HepG2 (cell line): Measurements from ENCODE around the gene ZBED6. TPM values are rescaled to one million over a fixed set of nuclear protein-coding genes. Genes with fewer than 3 reads are reported as not detected.

Experiments
- ATAC-seq: fragments of 200-7000 bp; cut with Tn5 transposase; 3 replicates; pipeline ENCODE4 v1.9.1; 2020; ENCODE audit warnings: mild to moderate bottlenecking, moderate library complexity
- Bru-seq: library from RNA; stranded (reverse); fragments of 400-500 nt; gene quantifications from one replicate; lab custom pipeline; 2021; lab: Mats Ljungman, UMichigan
- BruChase-seq, 2 experiments: library from RNA; stranded (reverse); fragments of 400-500 nt; gene quantifications; one replicate each; lab custom pipeline; 2021; lab: Mats Ljungman, UMichigan
- BruUV-seq: library from RNA; stranded (reverse); fragments of 400-500 nt; replicated peaks from 2 replicates; lab custom pipeline; 2021; lab: Mats Ljungman, UMichigan
- CTCF ChIA-PET: fragments of 300-600 bp; formaldehyde crosslinking; extraction: SDS; loops from one replicate; lab custom pipeline; 2021; ENCODE audit warnings: low total read pairs, inconsistent platforms, low intra/inter-chr PET ratio; lab: Yijun Ruan, JAX
- POLR2A ChIA-PET: fragments of 350-600 bp; sonication (Branson Sonifier 250); formaldehyde crosslinking; loops from one replicate; lab custom pipeline; 2020; ENCODE audit warnings: antibody characterized with exemption, inconsistent platforms; lab: Yijun Ruan, JAX
- DNase-seq: peaks from one replicate; pipeline ENCODE4 v3.0.0-alpha.2; 2015; ENCODE audit warnings: low spot score
- FAIRE-seq: peaks from 3 replicates; lab custom pipeline; 2011; peaks lifted over from hg19 to GRCh38; lab: Jason Lieb, UNC
- H2AFZ ChIP-seq: one replicate; pipeline ENCODE4 v1.6.1; 2011; ENCODE audit warnings: low read length, inconsistent platforms
- H3K27ac ChIP-seq: fragments of 300-600 bp; 3 replicates; pipeline ENCODE4 v1.8.0; 2011; ENCODE audit warnings: mixed run types, mild to moderate bottlenecking, mixed read lengths, low read length, inconsistent platforms; ENCODE audit not compliant: insufficient read depth; ENCODE audit errors: extremely low read length
- H3K27me3 ChIP-seq, 2 experiments: fragments of 200-600 bp in 1 of 2; 2 replicates in 1 of 2; 3 replicates in 1 of 2; pipeline versions ENCODE4 v1.6.0 to v1.8.0; 2011; ENCODE audit warnings: low read length in 2 of 2, mild to moderate bottlenecking in 2 of 2, moderate library complexity in 2 of 2, inconsistent platforms in 1 of 2; ENCODE audit not compliant: insufficient read depth in 2 of 2, control insufficient read depth in 1 of 2
- H3K36me3 ChIP-seq, 2 experiments: fragments of 200-600 bp in 1 of 2; replicated peaks in 1 of 2; 2 replicates in 1 of 2; 3 replicates in 1 of 2; pipeline versions ENCODE4 v1.5.1 to v1.8.0; 2011; ENCODE audit warnings: low read length in 2 of 2, inconsistent platforms in 1 of 2; ENCODE audit not compliant: insufficient read depth in 2 of 2, control insufficient read depth in 1 of 2
- H3K4me1 ChIP-seq: 2 replicates; pipeline ENCODE4 v1.5.1; 2012; ENCODE audit warnings: low read length, inconsistent platforms; ENCODE audit not compliant: insufficient read depth
- H3K4me2 ChIP-seq: 2 replicates; pipeline ENCODE4 v1.6.0; 2011; ENCODE audit warnings: low read depth, low read length, inconsistent platforms
- H3K4me3 ChIP-seq, 3 experiments: fragments of 200-600 bp in 1 of 3; sonication (generic), shearing (Covaris generic) in 1 of 3; replicated peaks in 1 of 3; 2 replicates each; pipeline ENCODE4 v1.5.1; 2011 to 2016; ENCODE audit warnings: low read length in 3 of 3, inconsistent platforms in 2 of 3, low read depth in 2 of 3, mild to moderate bottlenecking in 2 of 3, control low read depth in 1 of 3, mixed read lengths in 1 of 3; ENCODE audit not compliant: insufficient read depth in 1 of 3
- H3K79me2 ChIP-seq: one replicate; pipeline ENCODE4 v1.6.1; 2011; ENCODE audit warnings: low read length, inconsistent platforms; ENCODE audit not compliant: insufficient read depth
- H3K9ac ChIP-seq: 2 replicates; pipeline ENCODE4 v1.6.0; 2011; ENCODE audit warnings: mild to moderate bottlenecking, low read depth, low read length, inconsistent platforms; ENCODE audit not compliant: insufficient read depth
- H3K9me3 ChIP-seq: 2 replicates; pipeline ENCODE4 v1.5.1; 2012; ENCODE audit warnings: mild to moderate bottlenecking, low read length
- H4K20me1 ChIP-seq: 2 replicates; pipeline ENCODE4 v1.6.0; 2011; ENCODE audit warnings: inconsistent platforms, mild to moderate bottlenecking, low read length, moderate library complexity; ENCODE audit not compliant: insufficient read depth
- ATF5 ChIP-seq: sonication (generic); formaldehyde crosslinking; IDR thresholded peaks from 2 replicates; pipeline ENCODE4 v1.4.0; 2020; ENCODE audit warnings: mild to moderate bottlenecking, low read depth, missing genetic modification reagents
- ELF4 ChIP-seq: sonication (generic); formaldehyde crosslinking; IDR thresholded peaks from 2 replicates; pipeline ENCODE4 v1.5.0; 2020; ENCODE audit warnings: missing genetic modification reagents, mild to moderate bottlenecking, moderate library complexity, borderline replicate concordance
- PBX2 ChIP-seq: IDR thresholded peaks from 2 replicates; pipeline ENCODE4 v1.6.1; 2016; ENCODE audit warnings: control low read depth
- THAP9 ChIP-seq: sonication (generic); formaldehyde crosslinking; IDR thresholded peaks from 2 replicates; pipeline ENCODE4; 2020; ENCODE audit warnings: missing genetic modification reagents, mild to moderate bottlenecking, borderline replicate concordance
- YEATS2 ChIP-seq: sonication (generic); formaldehyde crosslinking; IDR thresholded peaks from 2 replicates; pipeline ENCODE4 v1.4.0; 2020; ENCODE audit warnings: missing genetic modification reagents, borderline replicate concordance
- ZBTB21 ChIP-seq: sonication (generic); formaldehyde crosslinking; IDR thresholded peaks from 2 replicates; pipeline ENCODE4 v1.4.0; 2020; ENCODE audit warnings: missing genetic modification reagents
- ZFY ChIP-seq: sonication (generic); formaldehyde crosslinking; IDR thresholded peaks from 2 replicates; pipeline ENCODE4 v1.4.0; 2020; ENCODE audit warnings: missing genetic modification reagents
- ZNF709 ChIP-seq: sonication (generic); formaldehyde crosslinking; IDR thresholded peaks from 2 replicates; pipeline ENCODE4 v1.5.0; 2020; ENCODE audit warnings: mild to moderate bottlenecking, missing genetic modification reagents
- ZNF83 ChIP-seq: sonication (generic); formaldehyde crosslinking; IDR thresholded peaks from 2 replicates; pipeline ENCODE4 v1.4.0; 2020; ENCODE audit warnings: missing genetic modification reagents, mild to moderate bottlenecking, borderline replicate concordance
- WGBS: methylation state at CpG from one replicate; pipeline ENCODE4 v1.1.6; 2017; ENCODE audit warnings: low lambda C conversion rate; 5-methylcytosine and 5-hydroxymethylcytosine counted together
- in situ Hi-C: cut with HindIII; loops from 2 replicates; pipeline ENCODE4 v1.10.0; 2017; ENCODE audit warnings: low pct_unique_long_range_greater_than_20kb; ENCODE audit not compliant: extremely low pct_ligation_motif_present
- intact Hi-C: fragments of 100-400 bp; cut with micrococcal nuclease; formaldehyde crosslinking; loops from one replicate; pipeline ENCODE4 v1.10.0; 2022; ENCODE audit not compliant: unreplicated experiment
- long read RNA-seq, 2 experiments: library from RNA in 1 of 2; library from polyadenylated mRNA in 1 of 2; stranded (forward) in 1 of 2; unstranded in 1 of 2; transcript quantifications; one replicate each; pipeline ENCODE4 v2.0.0, GENCODE V29; 2019 to 2022
- polyA minus RNA-seq, 3 experiments: library from RNA; depleted of rRNA, polyadenylated mRNA; stranded (reverse); fragments of >200 nt; gene quantifications; 2 replicates each; pipeline ENCODE4 v1.2.3, GENCODE V29; 2011; ENCODE audit warnings: low replicate concordance in 1 of 3
- polyA plus RNA-seq, 8 experiments: library from polyadenylated mRNA; depleted of rRNA in 3 of 8; stranded (reverse) in 7 of 8; unstranded in 1 of 8; fragments of >200 nt; fragmentation: Illumina TruSeq in 4 of 8; extraction: Trizol in 4 of 8; gene quantifications; 2 replicates each; pipeline versions ENCODE4 v1.2.1 to v1.2.3, GENCODE V29; 2011 to 2016; ENCODE audit warnings: low read depth in 4 of 8, missing spikeins in 1 of 8, mixed read lengths in 1 of 8; ENCODE audit not compliant: insufficient read depth in 1 of 8
- total RNA-seq, 5 experiments: library from RNA; depleted of rRNA; stranded (reverse); fragments of >200 nt; fragmentation: Illumina TruSeq; extraction: Trizol; gene quantifications; 2 replicates each; pipeline ENCODE4 v1.2.3, GENCODE V29; 2016; ENCODE audit warnings: low read depth in 1 of 5

The ZBED6 gene, protein sequence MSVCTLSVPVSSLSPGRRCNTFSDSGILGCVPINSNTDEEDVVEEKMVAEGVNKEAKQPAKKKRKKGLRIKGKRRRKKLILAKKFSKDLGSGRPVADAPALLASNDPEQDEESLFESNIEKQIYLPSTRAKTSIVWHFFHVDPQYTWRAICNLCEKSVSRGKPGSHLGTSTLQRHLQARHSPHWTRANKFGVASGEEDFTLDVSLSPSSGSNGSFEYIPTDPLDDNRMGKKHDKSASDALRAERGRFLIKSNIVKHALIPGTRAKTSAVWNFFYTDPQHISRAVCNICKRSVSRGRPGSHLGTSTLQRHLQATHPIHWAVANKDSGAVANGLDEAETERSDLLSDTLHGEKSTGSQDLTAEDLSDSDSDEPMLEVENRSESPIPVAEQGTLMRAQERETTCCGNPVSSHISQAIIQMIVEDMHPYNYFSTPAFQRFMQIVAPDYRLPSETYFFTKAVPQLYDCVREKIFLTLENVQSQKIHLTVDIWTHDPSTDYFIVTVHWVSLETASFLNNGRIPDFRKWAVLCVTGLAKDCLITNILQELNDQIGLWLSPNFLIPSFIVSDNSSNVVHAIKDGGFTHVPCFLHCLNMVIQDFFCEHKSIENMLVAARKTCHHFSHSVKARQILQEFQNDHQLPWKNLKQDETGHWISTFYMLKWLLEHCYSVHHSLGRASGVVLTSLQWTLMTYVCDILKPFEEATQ (N-terminal part only)
- 12.5 and 17.2 TPM in 2 replicates for total RNA-seq (2016; rRNA removed; fragmentation: Illumina TruSeq; extraction: Trizol)
- total RNA-seq (2016; cell fraction: cytosol; rRNA removed; fragmentation: Illumina TruSeq; extraction: Trizol; ENCODE audit: low read depth): 0.35 and 0.51 TPM in 2 replicates
- total RNA-seq (2016; cell fraction: insoluble cytoplasmic fraction; rRNA removed; fragmentation: Illumina TruSeq; extraction: Trizol): 13.1 and 13.9 TPM in 2 replicates
- total RNA-seq (2016; cell fraction: membrane; rRNA removed; fragmentation: Illumina TruSeq; extraction: Trizol): 1.4 and 1.7 TPM in 2 replicates
- 21.7 and 24.6 TPM in 2 replicates for total RNA-seq (2016; cell fraction: nucleus; rRNA removed; fragmentation: Illumina TruSeq; extraction: Trizol)
- polyA plus RNA-seq (2011; rRNA removed): 6.8 and 9.3 TPM in 2 replicates
- polyA plus RNA-seq (2011; cell fraction: cytosol; rRNA removed): 3.8 and 4.0 TPM in 2 replicates
- polyA plus RNA-seq (2011; cell fraction: nucleus; rRNA removed): 15.5 and 20.7 TPM in 2 replicates
- 3.6 and 3.8 TPM in 2 replicates for polyA plus RNA-seq (2012)
- 0.07 TPM in 1 of 2 replicates, not detected in the other for polyA plus RNA-seq (2016; cell fraction: cytosol; fragmentation: Illumina TruSeq; extraction: Trizol; ENCODE audit: low read depth)
- polyA plus RNA-seq (2016; cell fraction: insoluble cytoplasmic fraction; fragmentation: Illumina TruSeq; extraction: Trizol; ENCODE audit: low read depth): 1.6 and 3.9 TPM in 2 replicates
- polyA plus RNA-seq (2016; cell fraction: membrane; fragmentation: Illumina TruSeq; extraction: Trizol; ENCODE audit: low read depth): 0.03 and 0.06 TPM in 2 replicates
- polyA plus RNA-seq (2016; cell fraction: nucleus; fragmentation: Illumina TruSeq; extraction: Trizol; ENCODE audit: insufficient read depth, low read depth): 4.6 and 9.1 TPM in 2 replicates
- polyA minus RNA-seq (2011; rRNA and poly(A)+ RNA removed; ENCODE audit: low replicate concordance): 21.8 and 40.3 TPM in 2 replicates
- 11.3 and 15.0 TPM in 2 replicates for polyA minus RNA-seq (2011; cell fraction: cytosol; rRNA and poly(A)+ RNA removed)
- polyA minus RNA-seq (2011; cell fraction: nucleus; rRNA and poly(A)+ RNA removed): 37.6 and 38.3 TPM in 2 replicates
- percentile 92 among the genes with signal in this experiment for Bru-seq, nascent RNA
- percentile 98 among the genes with signal in this experiment for BruChase-seq, experiment 1, labeled RNA remaining after a 6-hour chase
- BruChase-seq, experiment 2, labeled RNA remaining after a 2-hour chase: percentile 96 among the genes with signal in this experiment
- long read RNA-seq, experiment 1, partial matches to known transcripts: 3 of 6 reads
- long read RNA-seq, experiment 1, other reads (novel, unspliced or antisense): 3 of 6 reads
- long read RNA-seq, experiment 2, partial matches to known transcripts: 0 of 39 reads
- long read RNA-seq, experiment 2, other reads (novel, unspliced or antisense): 39 of 39 reads

- Histone ChIP-seq H3K79me2 (peaks cover 48% of the 10 kb centered on the region), H2AFZ (no peak within 1 kb of the TSS), H3K9me3 (no peaks in the 10 kb centered on the region), H3K27me3 (no peaks in the 10 kb centered on the region), H3K36me3 (peaks cover 2 to 23% of the 10 kb centered on the region in 2 experiments; a peak in 3 of 5 replicates), H3K27ac (peak within 1 kb of the TSS; percentile 97), H4K20me1 (peaks cover 28% of the 10 kb centered on the region), H3K4me2 (peak within 1 kb of the TSS; percentile 83), H3K4me1 (peaks cover 49% of the 10 kb centered on the region), H3K4me3 (peak within 1 kb of the TSS; percentile 75 to 88 (median 77)), H3K9ac (peak within 1 kb of the TSS; percentile 97)
- ATAC-seq: peak; percentile 97
- DNase-seq: peak; percentile 96
- POLR2A ChIA-PET: interaction anchor here (0.6 to 2.0 kb wide), 2 partner anchors 12 to 14 kb away, joined by 3 to 4 read pairs; no protein-coding TSS in a partner anchor
- peak; percentile 92 for FAIRE-seq
- intact Hi-C loops: no loop called here
- 2% methylated on average over 48 of the region's 59 CpGs for WGBS
- in situ Hi-C loops: no loop called here
- CTCF ChIA-PET: no interaction called here
- BruUV-seq: no TSS peak
- TF ChIP-seq ATF5 (CRISPR knock-in tag) (no peak), YEATS2 (CRISPR knock-in tag) (peak; percentile 79; the same call in 1 of the 2 replicates), ZFY (peak; percentile 98), ZNF709 (no peak; the same call in 1 of the 2 replicates), PBX2 (no peak), THAP9 (CRISPR knock-in tag) (peak; percentile 83; the same call in 1 of the 2 replicates), ELF4 (CRISPR knock-in tag) (no peak), ZBTB21 (CRISPR knock-in tag) (no peak), ZNF83 (CRISPR knock-in tag) (no peak)
These were observed at the start of gene ZBED6, which contains the start of gene ZC3H11A for GRCh38 chr1:203795441-203796235. TSS of gene ZBED6 (plus strand) at chr1:203795623. CDS start at chr1:203797523, 1,900 bp downstream. TSS of gene ZC3H11A (plus strand) at chr1:203795623. CDS start at chr1:203817071, 21,448 bp downstream.
